Endothelial cell of umbilical vein (primary cell): ENCODE results near the gene NAXD.

Source experiments
- JUN ChIP-seq: IDR thresholded peaks from 2 replicates; pipeline ENCODE4 v1.6.1; 2011; ENCODE audit warnings: borderline replicate concordance, low read depth; ENCODE audit not compliant: insufficient read length, insufficient read depth
- POLR2AphosphoS5 ChIP-seq: IDR thresholded peaks from 2 replicates; pipeline ENCODE4 v1.6.1; 2012; ENCODE audit warnings: low read depth, mild to moderate bottlenecking, control low read depth, low read length, moderate library complexity; ENCODE audit not compliant: insufficient read depth

DNA sequence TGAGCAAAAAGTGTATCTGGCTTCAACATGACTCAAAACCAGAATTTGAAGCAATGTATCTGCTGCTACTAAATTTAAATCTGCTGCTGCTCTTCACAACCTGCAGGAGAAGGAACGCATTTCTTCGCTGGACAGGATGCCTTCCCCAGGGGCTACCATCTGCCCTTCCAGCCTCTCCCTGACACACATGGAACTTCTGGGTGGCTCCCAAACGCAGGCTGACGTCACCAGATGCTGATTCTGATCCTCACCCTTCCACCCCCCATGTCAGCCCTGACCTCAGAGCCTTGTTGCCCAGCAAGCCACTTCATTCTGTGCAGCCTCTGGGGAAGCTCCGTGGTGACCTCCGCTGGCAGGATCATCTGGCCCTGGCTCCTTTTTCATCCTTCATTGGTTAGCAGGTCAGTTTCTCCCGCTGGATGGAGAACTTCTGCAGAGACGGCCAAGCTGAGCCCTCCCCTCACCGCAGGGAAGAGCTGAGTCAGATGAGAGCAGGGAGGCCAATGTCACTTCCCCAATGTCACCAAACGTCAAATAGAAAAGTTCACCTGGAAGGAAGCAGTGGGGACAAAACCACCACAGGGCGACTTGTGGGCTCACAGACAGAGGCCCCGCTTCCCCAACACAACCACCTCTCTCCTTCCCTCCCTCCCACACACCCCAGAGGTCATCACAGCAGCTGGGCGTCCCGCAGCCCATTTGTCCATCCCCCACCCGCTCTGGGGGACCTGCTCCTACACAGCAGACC lies 39.8 kb upstream of the NAXD start:
- no peak for TF ChIP-seq POLR2AphosphoS5
- TF ChIP-seq JUN, result no peak
